Bronchus fibroblast of lung (primary cell): ENCODE data around the gene CCDC18. TPM values are rescaled to one million over a fixed set of nuclear protein-coding genes. Genes with fewer than 3 reads are reported as not detected.

ENCODE experiments used
- total RNA-seq: library from RNA; depleted of rRNA; stranded (reverse); fragments of >200 nt; gene quantifications from 2 replicates; pipeline ENCODE4 v1.2.3, GENCODE V29; 2015

CCDC18 gene
- 6.7 and 15.3 TPM in 2 replicates for total RNA-seq

GRCh38 chr1:93180723-93181613 is at the start of gene CCDC18:
TSS of gene CCDC18 (plus strand) at chr1:93180724. CDS start at chr1:93183362, 2,638 bp downstream.

DNA sequence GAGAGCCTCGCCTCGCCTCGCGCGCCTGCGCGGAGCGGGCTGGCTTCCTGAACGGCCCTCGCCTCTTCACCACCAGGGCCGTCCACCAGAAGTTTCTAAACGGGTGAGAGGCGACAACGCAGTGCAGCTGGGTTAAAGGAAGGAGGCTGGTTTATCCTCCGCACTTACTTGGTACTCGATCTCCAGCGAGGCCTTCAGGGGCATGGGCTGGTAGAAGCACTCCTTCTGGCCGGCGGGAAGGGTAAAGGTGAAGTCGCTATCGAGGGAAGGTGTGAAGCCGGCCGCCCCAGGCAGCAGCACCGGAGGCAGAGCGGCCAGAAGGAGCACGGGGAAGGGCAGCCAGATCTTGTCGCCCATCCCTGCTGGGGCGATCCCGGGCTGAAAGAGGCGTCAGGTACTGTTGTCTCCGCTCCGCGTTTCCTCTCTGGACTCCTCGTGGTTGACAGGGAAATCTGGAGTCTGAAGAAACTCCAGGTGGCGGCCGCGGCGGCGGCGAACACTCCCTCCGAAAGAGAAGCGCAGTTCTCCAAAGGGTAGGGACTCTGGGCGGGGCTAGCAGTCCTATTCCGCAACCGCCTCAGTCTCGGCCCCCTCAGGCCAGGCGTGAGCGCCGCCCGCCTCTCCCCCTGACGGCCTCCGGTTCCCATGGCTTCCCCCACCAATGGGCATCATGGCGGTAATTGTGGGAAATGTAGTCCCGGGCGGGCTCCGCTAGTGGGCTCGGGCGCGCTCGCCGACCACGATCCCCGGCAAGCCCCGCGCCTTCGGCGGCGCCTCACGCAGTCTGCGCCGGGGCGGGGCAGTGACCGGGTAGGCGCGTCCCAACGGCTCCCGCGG is 420 bp upstream of the CCDC18 start, which contains the start of gene TMED5:
Gene TMED5, minus strand, starts transcription at position 528 of the 837 bp plus-strand sequence. Its CDS starts 171 bp downstream, at position 357.

Other genes with a start within 250 kb of the CCDC18 start
- 4.5 and 5.5 TPM in 2 replicates for gene DIPK1A, start 219.3 kb upstream of the CCDC18 start, total RNA-seq
- 5.4 and 6.4 TPM in 2 replicates for gene MTF2, start 101.4 kb upstream of the CCDC18 start, total RNA-seq
- gene TMED5, start 311 bp upstream of the CCDC18 start, total RNA-seq, result 52.5 and 56.0 TPM in 2 replicates
- gene DR1, start 165.2 kb downstream of the CCDC18 start, total RNA-seq, result 34.0 and 37.8 TPM in 2 replicates